Measurements from ENCODE around the gene RANBP1. TPM values are rescaled to one million over a fixed set of nuclear protein-coding genes. Genes with fewer than 3 reads are reported as not detected.

The RANBP1 gene
- total and polyA plus RNA-seq, 2 donors (not counting 1 experiment from before 2014, with no cell fraction given), result 67.0 to 77.6 TPM

DNA sequence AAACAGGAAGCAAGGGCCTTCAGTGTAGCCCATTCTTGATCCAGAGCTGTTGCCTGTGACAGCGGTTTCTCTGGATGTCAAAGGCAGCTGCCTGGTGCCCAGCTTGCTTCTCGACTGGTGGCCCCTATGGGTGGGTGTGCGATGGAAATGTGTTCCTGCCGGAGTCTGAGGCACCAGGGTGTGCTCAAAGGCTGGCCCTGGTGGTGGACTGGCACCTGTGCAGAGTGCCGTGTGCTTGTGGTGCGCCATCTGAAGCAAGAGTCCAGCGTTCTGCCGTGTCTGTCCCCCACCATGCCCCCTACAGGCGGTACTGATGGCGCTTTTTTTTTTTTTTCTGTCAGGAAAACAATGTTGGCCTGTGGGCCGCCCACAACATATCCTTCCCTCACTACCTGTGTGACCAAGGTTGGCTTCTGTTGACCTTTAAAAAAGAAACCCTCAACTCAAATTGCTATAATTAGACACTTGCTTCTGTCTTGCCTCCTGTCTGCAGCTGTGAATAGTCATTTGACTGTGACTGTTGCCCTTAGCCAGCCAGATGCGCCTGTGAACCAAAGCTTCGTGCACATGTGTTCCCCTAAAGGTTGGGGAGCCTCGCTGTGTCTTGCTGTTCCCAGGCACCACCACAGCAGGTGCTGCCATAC is 4.7 kb upstream of the RANBP1 start:
- H3K9me3 Mint-ChIP-seq (ENCODE audit: insufficient read depth), result no peaks in the 10 kb centered on the region
- no peak overlapping the region for H3K4me3 Mint-ChIP-seq
- H3K9ac ChIP-seq (ENCODE audit: low read length), result no peak overlapping the region
- H3K4me1 Mint-ChIP-seq, result peaks cover 14% of the 10 kb centered on the region
- no peaks in the 10 kb centered on the region for H3K27me3 Mint-ChIP-seq
- H3K4me2 ChIP-seq (replicated peaks; ENCODE audit: low read depth, low read length, poor library complexity, severe bottlenecking), result no peak overlapping the region
- ATAC-seq (ENCODE audit: low read depth), result peak; percentile 72
- peaks cover 4 to 19% of the 10 kb centered on the region in 2 donors for H3K4me1 ChIP-seq (ENCODE audit: control insufficient read depth in 2 of 2, insufficient read depth in 2 of 2, low read length in 2 of 2)
- peaks cover 12% of the 10 kb centered on the region for H3K79me2 ChIP-seq (ENCODE audit: control insufficient read depth, insufficient read depth, low read length)
- peak; percentile 52 for DNase-seq
- H3K27ac ChIP-seq (ENCODE audit: low read length in 2 of 2), result peak overlapping the region in 1 of 2 donors; percentile 59
- H3K9me3 ChIP-seq (ENCODE audit: control extremely low read depth in 1 of 3, control insufficient read depth in 2 of 3, insufficient read depth in 1 of 3, low read length in 2 of 3), result no peaks in the 10 kb centered on the region
- ChIA-PET CTCF (interaction anchor here (0.7 to 1.6 kb wide), 8 partner anchors 9 to 340 kb away, joined by 3 to 5 read pairs (median 3); partner anchors contain the start of gene TANGO2), POLR2A (interaction anchor here (0.7 kb wide), 1 partner anchor 916 kb away, joined by 9 read pairs; no protein-coding TSS in a partner anchor)
- H4K20me1 ChIP-seq (ENCODE audit: control insufficient read depth, insufficient read depth, low read length, poor library complexity, severe bottlenecking), result peaks cover 4% of the 10 kb centered on the region
- H2AFZ ChIP-seq (ENCODE audit: insufficient read depth, low read depth, low read length, poor library complexity, severe bottlenecking), result no peak overlapping the region
- 51% methylated on average over 13 of the region's 14 CpGs for WGBS (ENCODE audit: insufficient coverage)
- no peak for TF ChIP-seq EZH2 (IDR thresholded peaks at IDR 0.05; ENCODE audit: borderline replicate concordance, insufficient read depth, low read depth, low read length, poor library complexity, severe bottlenecking)
- TF ChIP-seq, protein P1, sequence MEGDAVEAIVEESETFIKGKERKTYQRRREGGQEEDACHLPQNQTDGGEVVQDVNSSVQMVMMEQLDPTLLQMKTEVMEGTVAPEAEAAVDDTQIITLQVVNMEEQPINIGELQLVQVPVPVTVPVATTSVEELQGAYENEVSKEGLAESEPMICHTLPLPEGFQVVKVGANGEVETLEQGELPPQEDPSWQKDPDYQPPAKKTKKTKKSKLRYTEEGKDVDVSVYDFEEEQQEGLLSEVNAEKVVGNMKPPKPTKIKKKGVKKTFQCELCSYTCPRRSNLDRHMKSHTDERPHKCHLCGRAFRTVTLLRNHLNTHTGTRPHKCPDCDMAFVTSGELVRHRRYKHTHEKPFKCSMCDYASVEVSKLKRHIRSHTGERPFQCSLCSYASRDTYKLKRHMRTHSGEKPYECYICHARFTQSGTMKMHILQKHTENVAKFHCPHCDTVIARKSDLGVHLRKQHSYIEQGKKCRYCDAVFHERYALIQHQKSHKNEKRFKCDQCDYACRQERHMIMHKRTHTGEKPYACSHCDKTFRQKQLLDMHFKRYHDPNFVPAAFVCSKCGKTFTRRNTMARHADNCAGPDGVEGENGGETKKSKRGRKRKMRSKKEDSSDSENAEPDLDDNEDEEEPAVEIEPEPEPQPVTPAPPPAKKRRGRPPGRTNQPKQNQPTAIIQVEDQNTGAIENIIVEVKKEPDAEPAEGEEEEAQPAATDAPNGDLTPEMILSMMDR (IDR thresholded peaks at IDR 0.05), result peak; percentile 35
- intact Hi-C loops (cut with micrococcal nuclease), result loop anchor here (10.0 kb wide), 1 partner anchor 744 kb away; the partner anchor contains the start of genes PI4KA and SNAP29
- no peak overlapping the region for H3K4me3 ChIP-seq (ENCODE audit: control extremely low read depth in 1 of 5, extremely low read depth in 1 of 5, insufficient read depth in 1 of 5, low read depth in 2 of 5, low read length in 4 of 5)
- peaks cover 0 to 62% of the 10 kb centered on the region in 2 experiments for H3K36me3 ChIP-seq (replicated peaks in 1 of 2; ENCODE audit: control extremely low read depth in 1 of 2, control insufficient read depth in 1 of 2, extremely low read depth in 1 of 2, insufficient read depth in 2 of 2, low read length in 1 of 2)
- H3K27ac Mint-ChIP-seq, result peak overlapping the region; percentile 84
- no peaks in the 10 kb centered on the region for H3K27me3 ChIP-seq (replicated peaks in 1 of 4; ENCODE audit: control extremely low read depth in 1 of 4, control insufficient read depth in 3 of 4, insufficient read depth in 4 of 4, low read length in 3 of 4)
